Thyroid gland (tissue), 4 donors: ENCODE measurements around the gene CD48.

Source experiments
- POLR2A ChIP-seq, 2 donors: fragments of 450-650 bp; IDR thresholded peaks; one replicate each; pipeline ENCODE4 v1.6.1; 2017; ENCODE audit warnings: antibody characterized with exemption in 2 of 2, mild to moderate bottlenecking in 2 of 2, moderate library complexity in 1 of 2
- TF ChIP-seq, protein P1 (sequence below), 6 experiments: fragments of 200-600 bp in 3 of 6; fragments of 450-650 bp in 3 of 6; sonication (generic) in 3 of 6; IDR thresholded peaks; one replicate each; pipeline ENCODE4 v1.5.1; 2016 to 2019; ENCODE audit warnings: antibody characterized with exemption in 6 of 6, mild to moderate bottlenecking in 2 of 6, inconsistent platforms in 1 of 6, moderate library complexity in 1 of 6

- no peak for TF ChIP-seq POLR2A (IDR thresholded peaks at IDR 0.05)
- TF ChIP-seq, protein P1, sequence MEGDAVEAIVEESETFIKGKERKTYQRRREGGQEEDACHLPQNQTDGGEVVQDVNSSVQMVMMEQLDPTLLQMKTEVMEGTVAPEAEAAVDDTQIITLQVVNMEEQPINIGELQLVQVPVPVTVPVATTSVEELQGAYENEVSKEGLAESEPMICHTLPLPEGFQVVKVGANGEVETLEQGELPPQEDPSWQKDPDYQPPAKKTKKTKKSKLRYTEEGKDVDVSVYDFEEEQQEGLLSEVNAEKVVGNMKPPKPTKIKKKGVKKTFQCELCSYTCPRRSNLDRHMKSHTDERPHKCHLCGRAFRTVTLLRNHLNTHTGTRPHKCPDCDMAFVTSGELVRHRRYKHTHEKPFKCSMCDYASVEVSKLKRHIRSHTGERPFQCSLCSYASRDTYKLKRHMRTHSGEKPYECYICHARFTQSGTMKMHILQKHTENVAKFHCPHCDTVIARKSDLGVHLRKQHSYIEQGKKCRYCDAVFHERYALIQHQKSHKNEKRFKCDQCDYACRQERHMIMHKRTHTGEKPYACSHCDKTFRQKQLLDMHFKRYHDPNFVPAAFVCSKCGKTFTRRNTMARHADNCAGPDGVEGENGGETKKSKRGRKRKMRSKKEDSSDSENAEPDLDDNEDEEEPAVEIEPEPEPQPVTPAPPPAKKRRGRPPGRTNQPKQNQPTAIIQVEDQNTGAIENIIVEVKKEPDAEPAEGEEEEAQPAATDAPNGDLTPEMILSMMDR (IDR thresholded peaks at IDR 0.05), result no peak
These were observed 5.7 kb upstream of the CD48 start for GRCh38 chr1:160717306-160717705.
